K562 (cell line): ENCODE results near the gene ACTG2.

Source experiments
- CTCF ChIP-seq, 3 experiments: IDR thresholded peaks in 2 of 3; conservative IDR thresholded peaks in 1 of 3; 2 replicates each; pipeline ENCODE4 v1.5.1; 2011 to 2012; ENCODE audit warnings: low read length in 3 of 3, mild to moderate bottlenecking in 3 of 3, control low read depth in 2 of 3, improper control_type of control experiment in 1 of 3, inconsistent platforms in 1 of 3, low read depth in 1 of 3, mixed read lengths in 1 of 3, moderate library complexity in 1 of 3; ENCODE audit not compliant: insufficient read depth in 2 of 3
- U2AF1 ChIP-seq: fragments of 200-400 bp; formaldehyde crosslinking; optimal IDR thresholded peaks from 2 replicates; pipeline ENCODE3; 2017; ENCODE audit warnings: mild to moderate bottlenecking, low read depth, low read length, moderate library complexity

GRCh38 chr2:73938718-73939352, 46.0 kb downstream of the ACTG2 start:
- no peak for TF ChIP-seq U2AF1
- no peak for TF ChIP-seq CTCF (IDR thresholded peaks at IDR 0.05 in 2 of 3, conservative IDR thresholded peaks at IDR 0.05 in 1 of 3; ENCODE audit: insufficient read depth in 2 of 3, low read depth in 1 of 3, low read length in 3 of 3)
